ENCODE results near the gene SEPSECS. TPM values are rescaled to one million over a fixed set of nuclear protein-coding genes. Genes with fewer than 3 reads are reported as not detected.

SEPSECS gene
- total and polyA plus RNA-seq, 8 donors = 5.3 to 9.2 (median 6.1) TPM

GRCh38 chr4:25141592-25141991 is 18.7 kb downstream of the SEPSECS start:
- peaks cover 0 to 3% (median 0%) of the 10 kb centered on the region in 3 donors for H3K36me3 ChIP-seq
- H3K9me3 ChIP-seq = no peaks in the 10 kb centered on the region
- 95% methylated on average over 4 of the region's 4 CpGs for WGBS, 2 donors
- ATAC-seq (no peak), DNase-seq (no peak), FAIRE-seq (no peak)
- H3K27me3 ChIP-seq = no peaks in the 10 kb centered on the region
- TF ChIP-seq, protein P1, sequence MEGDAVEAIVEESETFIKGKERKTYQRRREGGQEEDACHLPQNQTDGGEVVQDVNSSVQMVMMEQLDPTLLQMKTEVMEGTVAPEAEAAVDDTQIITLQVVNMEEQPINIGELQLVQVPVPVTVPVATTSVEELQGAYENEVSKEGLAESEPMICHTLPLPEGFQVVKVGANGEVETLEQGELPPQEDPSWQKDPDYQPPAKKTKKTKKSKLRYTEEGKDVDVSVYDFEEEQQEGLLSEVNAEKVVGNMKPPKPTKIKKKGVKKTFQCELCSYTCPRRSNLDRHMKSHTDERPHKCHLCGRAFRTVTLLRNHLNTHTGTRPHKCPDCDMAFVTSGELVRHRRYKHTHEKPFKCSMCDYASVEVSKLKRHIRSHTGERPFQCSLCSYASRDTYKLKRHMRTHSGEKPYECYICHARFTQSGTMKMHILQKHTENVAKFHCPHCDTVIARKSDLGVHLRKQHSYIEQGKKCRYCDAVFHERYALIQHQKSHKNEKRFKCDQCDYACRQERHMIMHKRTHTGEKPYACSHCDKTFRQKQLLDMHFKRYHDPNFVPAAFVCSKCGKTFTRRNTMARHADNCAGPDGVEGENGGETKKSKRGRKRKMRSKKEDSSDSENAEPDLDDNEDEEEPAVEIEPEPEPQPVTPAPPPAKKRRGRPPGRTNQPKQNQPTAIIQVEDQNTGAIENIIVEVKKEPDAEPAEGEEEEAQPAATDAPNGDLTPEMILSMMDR (IDR thresholded peaks at IDR 0.05) = no peak
- intact Hi-C loops (cut with DNase I) = loop anchor here in 2 of 3 donors (10.0 kb wide), 1 partner anchor 157 kb away; no protein-coding TSS in a partner anchor
- peaks cover 0 to 9% (median 0%) of the 10 kb centered on the region in 3 donors for H3K4me1 ChIP-seq
- H3K27ac ChIP-seq = no peak overlapping the region
- H3K4me3 ChIP-seq = no peak overlapping the region

DNA sequence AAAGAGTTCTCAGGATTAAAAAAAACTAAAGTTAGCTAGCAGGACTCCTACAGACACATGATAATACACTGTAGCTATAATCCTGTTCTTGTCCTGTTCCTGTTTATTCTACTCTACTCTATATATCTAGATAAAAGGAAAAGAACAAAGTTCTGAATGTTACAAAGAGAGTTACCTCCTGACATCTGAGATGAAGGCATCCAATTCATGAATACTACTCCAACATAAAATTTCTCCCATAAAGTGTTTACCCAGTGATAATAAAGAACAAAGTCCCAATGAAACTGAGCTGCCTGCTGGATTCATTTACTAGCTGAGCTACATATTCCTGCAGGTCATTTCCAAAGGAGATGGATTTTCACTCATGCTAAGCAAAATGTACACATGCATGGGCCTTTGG is 27.1 kb downstream of the SEPSECS start:
- H3K4me1 ChIP-seq = no peaks in the 10 kb centered on the region

GRCh38 chr4:25131926-25132325 is 28.3 kb downstream of the SEPSECS start:
- ATAC-seq (no peak), FAIRE-seq (no peak), DNase-seq (no peak)
- Histone ChIP-seq H3K27ac (no peak overlapping the region), H3K4me3 (no peak overlapping the region), H3K36me3 (peaks cover 0 to 2% (median 0%) of the 10 kb centered on the region in 3 donors), H3K4me1 (no peaks in the 10 kb centered on the region), H3K9me3 (no peaks in the 10 kb centered on the region), H3K27me3 (no peaks in the 10 kb centered on the region)
- TF ChIP-seq, protein P1 (IDR thresholded peaks at IDR 0.05) = no peak
- intact Hi-C loops (cut with DNase I) = no loop called here

More for the DNA sequence above, 27.1 kb downstream of the SEPSECS start:
- H3K4me3 ChIP-seq = no peak overlapping the region
- intact Hi-C loops (cut with DNase I) = no loop called here
- H3K27ac ChIP-seq = no peak overlapping the region
- no peaks in the 10 kb centered on the region for H3K27me3 ChIP-seq
- no peaks in the 10 kb centered on the region for H3K9me3 ChIP-seq
- FAIRE-seq = no peak
- TF ChIP-seq, protein P1 (IDR thresholded peaks at IDR 0.05) = no peak
- DNase-seq = no peak
- ATAC-seq = no peak
- H3K36me3 ChIP-seq = no peaks in the 10 kb centered on the region

DNA sequence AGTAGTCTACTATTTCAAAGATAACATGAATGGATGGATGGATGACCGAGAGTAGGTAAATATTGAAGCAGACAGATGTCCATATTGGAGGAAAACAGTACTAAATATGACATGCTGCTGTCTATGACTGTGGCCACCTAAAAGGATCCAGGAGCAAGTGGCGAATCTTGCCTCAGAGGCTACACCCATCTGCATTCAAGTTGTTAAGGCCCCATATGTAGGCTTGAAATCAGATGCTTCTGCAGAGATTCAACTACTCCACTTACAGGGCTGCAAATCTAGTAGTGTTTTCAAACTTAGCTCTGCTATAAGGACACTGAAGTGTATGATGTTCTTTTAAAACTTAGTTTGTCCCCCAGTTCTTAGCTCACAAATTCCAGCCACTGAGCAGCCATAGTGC is 28.9 kb downstream of the SEPSECS start:
- intact Hi-C loops (cut with DNase I) = no loop called here
- 97% methylated on average over 2 of the region's 2 CpGs for WGBS, 2 donors
- no peak for DNase-seq

DNA sequence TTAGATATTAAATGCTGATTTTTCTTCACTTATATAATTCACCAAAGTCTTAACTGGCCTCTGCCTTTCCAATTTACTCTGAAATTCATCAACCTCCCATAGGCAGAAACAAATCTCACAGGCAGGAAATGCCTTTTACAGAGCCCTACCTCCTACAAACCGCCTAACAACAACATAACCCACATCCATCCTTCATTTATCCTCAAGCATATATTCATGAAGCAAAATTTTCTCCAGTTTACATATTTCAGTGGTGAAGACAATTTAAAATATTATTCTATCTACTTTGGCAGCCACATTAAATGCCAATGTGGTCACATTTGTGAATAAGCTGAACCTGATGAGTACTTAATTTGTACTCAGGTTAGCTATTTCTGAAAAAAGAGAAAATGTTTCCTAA is 30.3 kb downstream of the SEPSECS start:
- no peak overlapping the region for H3K4me3 ChIP-seq
- H3K27me3 ChIP-seq = no peaks in the 10 kb centered on the region
- intact Hi-C loops (cut with DNase I) = no loop called here
- H3K27ac ChIP-seq = no peak overlapping the region
- 95 to 100% methylated on average over 1 of the region's 1 CpG for WGBS, 2 donors
- no peak for FAIRE-seq
- peaks cover 0 to 17% (median 3%) of the 10 kb centered on the region in 3 donors for H3K36me3 ChIP-seq
- no peaks in the 10 kb centered on the region for H3K9me3 ChIP-seq
- ATAC-seq = no peak
- no peaks in the 10 kb centered on the region for H3K4me1 ChIP-seq
- DNase-seq = no peak
- TF ChIP-seq, protein P1 (IDR thresholded peaks at IDR 0.05) = no peak

More for the DNA sequence above, 28.9 kb downstream of the SEPSECS start:
- Histone ChIP-seq H3K4me3 (no peak overlapping the region), H3K4me1 (no peaks in the 10 kb centered on the region), H3K9me3 (no peaks in the 10 kb centered on the region), H3K36me3 (peaks cover 0 to 5% (median 0%) of the 10 kb centered on the region in 3 donors), H3K27ac (no peak overlapping the region), H3K27me3 (no peaks in the 10 kb centered on the region)
- ATAC-seq = no peak
- TF ChIP-seq, protein P1 (IDR thresholded peaks at IDR 0.05) = no peak
- no peak for FAIRE-seq

All from pancreas (tissue), 10 donors.